ENCODE results near the gene SYT9. TPM values are rescaled to one million over a fixed set of nuclear protein-coding genes. Genes with fewer than 3 reads are reported as not detected.

SYT9 gene
- total RNA-seq, 1 donor from 2014 or later = not detected

DNA sequence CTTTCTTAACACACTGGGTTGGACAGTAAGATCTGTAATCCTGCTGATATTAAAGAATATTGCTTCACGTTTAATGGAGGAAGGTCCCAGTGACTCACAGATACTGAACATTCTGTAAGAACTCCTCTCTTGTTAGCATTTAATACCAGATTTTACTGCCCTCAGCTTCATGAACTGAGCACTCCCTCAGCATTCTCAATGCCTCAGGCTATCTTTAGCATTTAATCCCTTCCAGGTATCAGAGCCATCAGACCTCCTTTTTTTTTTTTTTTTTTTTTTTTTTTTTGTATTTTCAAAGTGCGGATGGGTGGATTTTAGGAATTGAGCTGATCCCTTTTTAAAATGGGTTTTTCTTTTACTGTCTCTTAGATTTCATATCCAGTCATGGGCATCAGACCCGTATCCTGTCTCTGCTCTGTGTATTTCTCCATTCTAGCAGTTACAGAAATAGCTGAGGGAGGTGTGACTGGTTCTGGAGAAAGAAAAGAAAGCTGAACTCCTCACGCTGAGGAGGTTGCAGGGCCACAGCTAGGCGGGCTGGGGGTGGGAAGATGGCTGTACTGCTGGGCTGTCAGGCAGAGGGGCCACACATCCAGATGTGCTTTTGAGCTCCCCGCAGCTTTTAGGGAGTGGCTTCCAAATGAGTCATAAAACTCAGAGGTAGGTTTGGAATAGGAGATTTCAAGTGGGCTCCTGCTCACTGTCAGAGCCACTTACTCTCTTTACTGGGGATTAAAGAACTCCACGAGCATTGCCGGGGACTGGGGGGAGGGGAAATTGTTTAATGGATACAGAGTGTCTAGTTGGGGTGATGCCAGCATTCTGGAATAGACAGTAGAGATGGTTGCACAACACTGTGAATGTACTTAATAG, 97.0 kb downstream of the SYT9 start:
- TF ChIP-seq, protein P1, sequence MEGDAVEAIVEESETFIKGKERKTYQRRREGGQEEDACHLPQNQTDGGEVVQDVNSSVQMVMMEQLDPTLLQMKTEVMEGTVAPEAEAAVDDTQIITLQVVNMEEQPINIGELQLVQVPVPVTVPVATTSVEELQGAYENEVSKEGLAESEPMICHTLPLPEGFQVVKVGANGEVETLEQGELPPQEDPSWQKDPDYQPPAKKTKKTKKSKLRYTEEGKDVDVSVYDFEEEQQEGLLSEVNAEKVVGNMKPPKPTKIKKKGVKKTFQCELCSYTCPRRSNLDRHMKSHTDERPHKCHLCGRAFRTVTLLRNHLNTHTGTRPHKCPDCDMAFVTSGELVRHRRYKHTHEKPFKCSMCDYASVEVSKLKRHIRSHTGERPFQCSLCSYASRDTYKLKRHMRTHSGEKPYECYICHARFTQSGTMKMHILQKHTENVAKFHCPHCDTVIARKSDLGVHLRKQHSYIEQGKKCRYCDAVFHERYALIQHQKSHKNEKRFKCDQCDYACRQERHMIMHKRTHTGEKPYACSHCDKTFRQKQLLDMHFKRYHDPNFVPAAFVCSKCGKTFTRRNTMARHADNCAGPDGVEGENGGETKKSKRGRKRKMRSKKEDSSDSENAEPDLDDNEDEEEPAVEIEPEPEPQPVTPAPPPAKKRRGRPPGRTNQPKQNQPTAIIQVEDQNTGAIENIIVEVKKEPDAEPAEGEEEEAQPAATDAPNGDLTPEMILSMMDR (IDR thresholded peaks at IDR 0.05; ENCODE audit: insufficient read depth, low read length, severe bottlenecking) = no peak
- peak; percentile 28 for DNase-seq (ENCODE audit: low read depth)

DNA sequence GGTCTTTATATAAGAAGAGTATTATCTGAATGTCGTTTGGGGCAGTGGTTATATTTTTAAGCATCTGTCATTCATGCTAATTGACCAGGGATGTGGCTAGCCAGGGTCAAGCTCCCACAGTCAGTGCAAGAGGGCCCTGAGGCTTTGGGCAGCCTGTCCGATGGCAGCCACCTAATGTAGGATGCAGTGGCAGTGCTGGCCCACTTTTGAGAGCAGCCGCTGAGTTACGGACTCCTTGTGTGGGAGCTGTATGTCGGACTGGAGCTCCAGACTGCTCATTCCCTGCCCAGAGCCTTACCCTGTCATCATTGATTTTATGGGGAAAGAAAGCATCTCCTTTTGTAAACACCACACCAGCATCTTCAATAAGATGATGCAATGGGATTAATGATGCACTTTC, 99.5 kb downstream of the SYT9 start:
- TF ChIP-seq, protein P1 (IDR thresholded peaks at IDR 0.05; ENCODE audit: insufficient read depth, low read length, severe bottlenecking) = no peak
- H3K4me3 ChIP-seq (ENCODE audit: low read depth, low read length) = no peak overlapping the region
- DNase-seq (ENCODE audit: low read depth) (no peak), FAIRE-seq (no peak)
- no peaks in the 10 kb centered on the region for H3K27me3 ChIP-seq (ENCODE audit: control insufficient read depth, insufficient read depth, low read length)
- H3K36me3 ChIP-seq (ENCODE audit: control insufficient read depth, insufficient read depth, low read length) = no peaks in the 10 kb centered on the region

More for the DNA sequence above, 97.0 kb downstream of the SYT9 start:
- Histone ChIP-seq H3K36me3 (ENCODE audit: control insufficient read depth, insufficient read depth, low read length) (no peaks in the 10 kb centered on the region), H3K27me3 (ENCODE audit: control insufficient read depth, insufficient read depth, low read length) (no peaks in the 10 kb centered on the region), H3K4me3 (ENCODE audit: low read depth, low read length) (no peak overlapping the region)
- FAIRE-seq = no peak

DNA sequence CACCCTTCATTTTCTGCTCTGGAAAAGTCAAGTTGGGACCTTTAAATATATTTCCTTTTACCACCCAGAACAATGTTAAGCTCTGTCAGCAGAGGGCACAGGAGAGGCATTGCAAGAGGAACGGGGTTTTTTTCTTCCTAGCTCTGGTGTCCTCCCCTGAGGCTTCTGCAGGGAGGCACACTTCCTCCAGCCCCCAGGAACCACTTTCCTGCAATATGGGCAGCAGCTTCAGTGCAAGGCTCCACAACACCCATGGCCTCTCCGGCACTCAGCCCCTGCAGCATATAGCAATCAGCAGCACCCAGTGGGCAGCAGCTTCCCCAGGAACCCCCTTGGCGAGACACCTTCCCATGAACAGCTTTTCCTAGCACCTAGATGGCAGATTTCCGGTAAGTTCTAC, 101.4 kb downstream of the SYT9 start:
- H3K4me3 ChIP-seq (ENCODE audit: low read depth, low read length) = no peak overlapping the region
- DNase-seq (ENCODE audit: low read depth) (peak; percentile 50), FAIRE-seq (no peak)
- TF ChIP-seq, protein P1 (IDR thresholded peaks at IDR 0.05; ENCODE audit: insufficient read depth, low read length, severe bottlenecking) = peak; percentile 64
- no peaks in the 10 kb centered on the region for H3K27me3 ChIP-seq (ENCODE audit: control insufficient read depth, insufficient read depth, low read length)
- H3K36me3 ChIP-seq (ENCODE audit: control insufficient read depth, insufficient read depth, low read length) = no peaks in the 10 kb centered on the region

DNA sequence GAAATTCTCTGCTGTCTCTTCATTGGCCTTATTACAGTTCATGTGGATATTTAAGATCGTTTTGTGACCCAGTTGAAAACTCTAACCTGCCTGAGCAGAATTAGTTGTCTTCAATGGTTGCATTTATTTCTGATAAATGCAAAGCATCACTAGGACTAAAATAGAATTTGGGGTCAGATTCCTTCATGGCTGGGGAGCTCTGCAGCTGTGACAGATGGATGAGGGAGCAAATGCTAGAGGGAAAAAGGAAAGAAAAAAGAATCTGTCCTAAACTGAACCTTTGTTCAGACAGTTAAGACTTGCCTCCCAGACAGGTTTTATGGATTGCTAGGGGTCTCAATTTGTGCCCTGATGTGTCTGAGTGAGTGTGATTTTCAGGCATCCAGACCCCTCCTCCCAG, 113.0 kb downstream of the SYT9 start:
- no peak for DNase-seq (ENCODE audit: low read depth)
- no peak for FAIRE-seq
- TF ChIP-seq, protein P1 (IDR thresholded peaks at IDR 0.05; ENCODE audit: insufficient read depth, low read length, severe bottlenecking) = no peak
- H3K27me3 ChIP-seq (ENCODE audit: control insufficient read depth, insufficient read depth, low read length) = no peaks in the 10 kb centered on the region
- no peak overlapping the region for H3K4me3 ChIP-seq (ENCODE audit: low read depth, low read length)
- no peaks in the 10 kb centered on the region for H3K36me3 ChIP-seq (ENCODE audit: control insufficient read depth, insufficient read depth, low read length)

DNA sequence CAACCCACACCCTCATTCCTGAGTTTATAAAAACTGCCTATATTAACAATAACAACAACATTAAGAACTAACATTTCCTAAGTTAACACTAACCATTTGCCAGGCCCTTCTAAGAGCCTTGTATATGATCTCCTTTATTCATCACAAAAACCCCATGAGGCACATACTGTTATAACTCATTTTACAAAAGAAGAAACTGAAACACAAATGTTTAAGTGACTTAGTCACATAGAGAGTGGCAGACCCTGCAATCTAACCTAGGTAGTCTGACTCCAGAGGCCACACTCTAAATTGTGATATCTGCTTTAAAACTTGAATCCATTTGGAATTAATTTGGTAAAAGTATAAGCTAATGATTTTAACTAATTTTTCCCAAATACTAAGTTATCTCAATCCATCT, 116.1 kb downstream of the SYT9 start:
- FAIRE-seq (no peak), DNase-seq (ENCODE audit: low read depth) (no peak)
- no peak overlapping the region for H3K4me3 ChIP-seq (ENCODE audit: low read depth, low read length)
- no peaks in the 10 kb centered on the region for H3K36me3 ChIP-seq (ENCODE audit: control insufficient read depth, insufficient read depth, low read length)
- TF ChIP-seq, protein P1 (IDR thresholded peaks at IDR 0.05; ENCODE audit: insufficient read depth, low read length, severe bottlenecking) = no peak
- H3K27me3 ChIP-seq (ENCODE audit: control insufficient read depth, insufficient read depth, low read length) = no peaks in the 10 kb centered on the region
